Measurements from ENCODE around the gene GTPBP2. TPM values are rescaled to one million over a fixed set of nuclear protein-coding genes. Genes with fewer than 3 reads are reported as not detected.

Gene GTPBP2
- total RNA-seq, 1 experiment from 2014 or later = 186 TPM

DNA sequence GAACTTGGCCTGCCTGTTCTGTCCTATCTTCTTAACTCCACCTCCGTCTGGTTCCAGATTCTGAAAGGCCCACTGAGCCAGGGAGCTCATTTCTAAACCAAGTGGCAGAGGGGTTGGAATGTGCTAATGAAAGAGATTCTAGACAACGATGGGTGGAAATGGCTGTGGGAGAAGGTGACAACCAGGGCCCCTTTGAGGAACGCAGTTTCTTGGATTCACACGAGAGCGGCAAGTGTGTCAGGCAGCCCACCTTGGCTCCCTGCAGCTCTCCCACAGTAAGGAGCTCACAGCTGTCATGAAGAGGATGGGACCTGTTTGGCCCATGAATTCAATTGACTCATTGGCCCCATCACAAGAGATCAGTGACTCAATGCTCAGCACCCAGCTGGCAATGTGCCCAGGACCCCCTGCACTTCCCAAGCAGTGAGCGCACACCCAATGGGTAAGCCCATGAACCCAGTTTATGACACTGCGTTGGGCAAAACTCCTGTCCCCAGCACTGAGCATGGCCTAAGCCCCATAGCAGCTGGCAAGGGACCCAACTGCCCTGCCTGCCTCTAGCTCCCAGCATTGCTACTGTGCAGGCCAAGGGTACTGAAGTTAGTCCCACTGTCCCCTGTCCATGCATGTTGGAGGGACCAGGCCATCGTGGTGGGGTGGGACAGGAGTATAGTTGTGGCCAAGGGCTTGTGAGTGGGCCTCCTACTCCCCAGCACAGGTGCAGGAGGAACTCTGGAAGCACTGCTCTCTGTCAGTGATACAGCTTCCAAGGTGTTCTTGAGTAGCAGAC is 42.1 kb upstream of the GTPBP2 start:
- intact Hi-C loops (cut with micrococcal nuclease; ENCODE audit: unreplicated experiment) = no loop called here
- CTCF ChIA-PET = interaction anchor here (0.6 to 6.2 kb wide), 6 partner anchors 24 to 408 kb away, joined by 3 to 47 read pairs (median 6); no protein-coding TSS in a partner anchor
- no peak overlapping the region for H3K4me3 Mint-ChIP-seq (ENCODE audit: low read depth, unreplicated experiment)
- H3K4me1 Mint-ChIP-seq (ENCODE audit: low read depth, unreplicated experiment) = peaks cover 27% of the 10 kb centered on the region
- TF ChIP-seq, protein P1, sequence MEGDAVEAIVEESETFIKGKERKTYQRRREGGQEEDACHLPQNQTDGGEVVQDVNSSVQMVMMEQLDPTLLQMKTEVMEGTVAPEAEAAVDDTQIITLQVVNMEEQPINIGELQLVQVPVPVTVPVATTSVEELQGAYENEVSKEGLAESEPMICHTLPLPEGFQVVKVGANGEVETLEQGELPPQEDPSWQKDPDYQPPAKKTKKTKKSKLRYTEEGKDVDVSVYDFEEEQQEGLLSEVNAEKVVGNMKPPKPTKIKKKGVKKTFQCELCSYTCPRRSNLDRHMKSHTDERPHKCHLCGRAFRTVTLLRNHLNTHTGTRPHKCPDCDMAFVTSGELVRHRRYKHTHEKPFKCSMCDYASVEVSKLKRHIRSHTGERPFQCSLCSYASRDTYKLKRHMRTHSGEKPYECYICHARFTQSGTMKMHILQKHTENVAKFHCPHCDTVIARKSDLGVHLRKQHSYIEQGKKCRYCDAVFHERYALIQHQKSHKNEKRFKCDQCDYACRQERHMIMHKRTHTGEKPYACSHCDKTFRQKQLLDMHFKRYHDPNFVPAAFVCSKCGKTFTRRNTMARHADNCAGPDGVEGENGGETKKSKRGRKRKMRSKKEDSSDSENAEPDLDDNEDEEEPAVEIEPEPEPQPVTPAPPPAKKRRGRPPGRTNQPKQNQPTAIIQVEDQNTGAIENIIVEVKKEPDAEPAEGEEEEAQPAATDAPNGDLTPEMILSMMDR (IDR thresholded peaks at IDR 0.05; ENCODE audit: unreplicated experiment) = no peak
- peaks cover 96% of the 10 kb centered on the region for H3K36me3 Mint-ChIP-seq (ENCODE audit: insufficient read depth, unreplicated experiment)
- no peak for DNase-seq
- H3K27me3 Mint-ChIP-seq (ENCODE audit: unreplicated experiment) = no peaks in the 10 kb centered on the region
- BruUV-seq (replicated peaks) = no TSS peak
- no peak overlapping the region for H3K27ac Mint-ChIP-seq (ENCODE audit: unreplicated experiment)
- no peaks in the 10 kb centered on the region for H3K9me3 Mint-ChIP-seq (ENCODE audit: low read depth, unreplicated experiment)

DNA sequence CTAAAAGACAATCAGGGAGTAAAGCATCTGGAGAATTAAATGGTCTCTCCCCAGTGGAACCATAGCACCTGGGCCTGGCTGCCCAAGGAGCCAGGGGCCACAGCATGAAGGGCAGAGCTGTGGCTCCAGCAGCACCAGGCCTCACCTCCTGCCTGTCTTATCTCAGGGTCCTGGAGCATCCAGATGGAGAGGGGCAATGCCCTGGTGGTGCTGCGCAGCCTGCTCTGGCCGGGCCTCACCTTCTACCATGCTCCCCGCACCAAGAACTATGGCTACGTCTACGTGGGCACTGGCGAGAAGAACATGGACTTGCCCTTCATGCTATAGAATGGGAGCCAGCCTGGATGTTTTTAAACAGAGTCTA is 41.5 kb upstream of the GTPBP2 start:
- BruUV-seq (replicated peaks) = no TSS peak
- peaks cover 90% of the 10 kb centered on the region for H3K36me3 Mint-ChIP-seq (ENCODE audit: insufficient read depth, unreplicated experiment)
- TF ChIP-seq, protein P1 (IDR thresholded peaks at IDR 0.05; ENCODE audit: unreplicated experiment) = no peak
- H3K4me1 Mint-ChIP-seq (ENCODE audit: low read depth, unreplicated experiment) = peaks cover 32% of the 10 kb centered on the region
- no peaks in the 10 kb centered on the region for H3K9me3 Mint-ChIP-seq (ENCODE audit: low read depth, unreplicated experiment)
- CTCF ChIA-PET = interaction anchor here (0.6 to 6.2 kb wide), 8 partner anchors 25 to 409 kb away, joined by 3 to 47 read pairs (median 4); no protein-coding TSS in a partner anchor
- intact Hi-C loops (cut with micrococcal nuclease; ENCODE audit: unreplicated experiment) = no loop called here
- no peaks in the 10 kb centered on the region for H3K27me3 Mint-ChIP-seq (ENCODE audit: unreplicated experiment)
- no peak overlapping the region for H3K27ac Mint-ChIP-seq (ENCODE audit: unreplicated experiment)
- no peak overlapping the region for H3K4me3 Mint-ChIP-seq (ENCODE audit: low read depth, unreplicated experiment)
- DNase-seq = no peak

DNA sequence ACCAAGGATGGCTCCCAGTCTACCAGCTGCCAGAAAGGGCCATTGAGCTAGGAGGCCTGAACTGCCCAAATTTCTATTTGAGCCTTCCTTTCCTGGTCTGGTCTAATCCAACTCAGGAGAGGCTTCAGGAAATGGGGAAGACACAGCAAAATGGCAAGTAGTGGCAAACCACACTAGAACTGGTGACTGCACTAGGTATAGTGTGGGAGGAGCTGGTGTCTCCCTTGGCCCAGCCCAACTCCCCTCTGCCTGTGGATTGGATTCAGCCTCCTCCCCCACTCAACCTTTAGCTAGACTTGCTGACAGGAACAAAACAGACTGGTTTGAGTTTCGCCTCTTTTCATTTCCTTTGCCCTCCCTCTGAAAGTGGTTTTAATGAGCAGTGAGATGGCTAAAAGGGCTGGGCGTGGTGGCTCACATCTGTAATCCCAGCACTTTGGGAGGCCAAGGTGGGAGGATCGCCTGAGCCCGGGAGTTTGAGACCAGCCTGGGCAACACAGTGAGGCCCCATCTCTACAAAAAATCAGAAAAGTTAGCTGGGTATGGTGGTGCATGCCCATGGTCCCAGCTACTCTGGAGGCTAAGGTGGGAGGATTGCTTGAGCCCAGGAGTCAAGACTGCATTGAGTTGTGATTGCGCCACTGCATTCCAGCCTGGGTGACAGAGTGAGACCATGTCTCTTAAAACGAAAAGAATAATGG is 41.0 kb upstream of the GTPBP2 start:
- no peak for DNase-seq
- no TSS peak for BruUV-seq (replicated peaks)
- intact Hi-C loops (cut with micrococcal nuclease; ENCODE audit: unreplicated experiment) = loop anchor here (5.0 kb wide), 3 partner anchors 32 to 332 kb away; no protein-coding TSS in a partner anchor
- H3K27me3 Mint-ChIP-seq (ENCODE audit: unreplicated experiment) = no peaks in the 10 kb centered on the region
- H3K27ac Mint-ChIP-seq (ENCODE audit: unreplicated experiment) = no peak overlapping the region
- peaks cover 37% of the 10 kb centered on the region for H3K4me1 Mint-ChIP-seq (ENCODE audit: low read depth, unreplicated experiment)
- no peak overlapping the region for H3K4me3 Mint-ChIP-seq (ENCODE audit: low read depth, unreplicated experiment)
- no peaks in the 10 kb centered on the region for H3K9me3 Mint-ChIP-seq (ENCODE audit: low read depth, unreplicated experiment)
- TF ChIP-seq, protein P1 (IDR thresholded peaks at IDR 0.05; ENCODE audit: unreplicated experiment) = no peak
- CTCF ChIA-PET = interaction anchor here (0.6 to 6.2 kb wide), 11 partner anchors 25 to 410 kb away, joined by 3 to 47 read pairs (median 4); partner anchors contain the start of genes GTPBP2 and VEGFA
- H3K36me3 Mint-ChIP-seq (ENCODE audit: insufficient read depth, unreplicated experiment) = peaks cover 85% of the 10 kb centered on the region

DNA sequence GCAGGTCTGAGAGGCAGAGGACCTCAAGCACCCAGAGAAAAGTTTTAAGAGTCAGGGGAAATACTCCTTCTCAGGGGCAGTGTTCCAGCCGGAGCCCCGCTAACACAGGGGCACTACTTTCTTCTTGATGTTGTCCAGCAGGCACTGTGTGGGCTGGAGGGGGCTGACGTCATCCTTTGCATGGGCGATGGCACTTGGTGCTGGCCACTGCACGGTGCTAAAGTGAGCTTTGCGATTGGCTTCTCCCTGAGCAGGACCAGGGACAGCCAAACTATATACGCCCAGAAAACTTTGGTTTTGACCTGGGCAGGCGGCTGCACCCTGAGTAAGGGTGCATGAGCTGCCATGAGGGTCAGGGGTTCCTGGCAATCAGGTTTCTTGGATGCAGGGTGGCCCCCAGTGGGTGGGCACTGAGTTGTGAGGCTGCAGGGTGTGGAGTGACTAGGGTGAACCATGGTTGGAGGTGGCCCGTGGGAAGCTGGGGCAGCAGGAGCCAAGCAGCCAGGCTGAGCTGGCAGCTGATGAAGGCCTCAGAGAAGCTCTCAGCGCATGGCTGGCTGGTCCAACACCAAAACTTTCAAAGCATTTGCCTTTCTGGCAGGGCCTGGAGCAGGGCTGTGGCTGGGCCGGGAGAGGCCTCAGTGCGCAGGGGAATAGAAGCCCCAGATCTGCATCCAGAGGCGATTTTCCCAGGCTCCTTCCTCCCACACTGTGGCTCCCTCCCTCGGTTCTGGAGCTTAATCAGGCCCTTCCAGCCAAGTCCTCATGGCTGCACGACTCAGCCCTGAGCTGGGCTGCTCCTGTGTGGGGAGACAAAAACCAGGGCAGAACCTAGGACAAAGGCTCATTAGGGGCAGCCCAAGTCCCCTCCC is 40.2 kb upstream of the GTPBP2 start:
- peak overlapping the region; percentile 80 for H3K27ac Mint-ChIP-seq (ENCODE audit: unreplicated experiment)
- H3K27me3 Mint-ChIP-seq (ENCODE audit: unreplicated experiment) = no peaks in the 10 kb centered on the region
- H3K36me3 Mint-ChIP-seq (ENCODE audit: insufficient read depth, unreplicated experiment) = peaks cover 77% of the 10 kb centered on the region
- TF ChIP-seq, protein P1 (IDR thresholded peaks at IDR 0.05; ENCODE audit: unreplicated experiment) = no peak
- DNase-seq = peak; percentile 29
- CTCF ChIA-PET = interaction anchor here (0.6 to 6.2 kb wide), 12 partner anchors 26 to 410 kb away, joined by 3 to 47 read pairs (median 4); partner anchors contain the start of genes GTPBP2 and VEGFA
- no peaks in the 10 kb centered on the region for H3K9me3 Mint-ChIP-seq (ENCODE audit: low read depth, unreplicated experiment)
- H3K4me1 Mint-ChIP-seq (ENCODE audit: low read depth, unreplicated experiment) = peaks cover 40% of the 10 kb centered on the region
- BruUV-seq (replicated peaks) = no TSS peak
- no peak overlapping the region for H3K4me3 Mint-ChIP-seq (ENCODE audit: low read depth, unreplicated experiment)
- intact Hi-C loops (cut with micrococcal nuclease; ENCODE audit: unreplicated experiment) = loop anchor here (5.0 kb wide), 3 partner anchors 33 to 333 kb away; no protein-coding TSS in a partner anchor

Data from Calu3 (cell line).